Cardiac fibroblast (primary cell): ENCODE measurements around the gene GCNT1.

Experiments
- DNase-seq, 2 donors: peaks; one replicate each; pipeline versions ENCODE4 v3.0.0 to v3.0.0-alpha.2; 2010; ENCODE audit warnings: low read depth in 2 of 2
- H3K4me3 ChIP-seq, 2 donors: replicated peaks in 1 of 2; 1 replicate in 1 of 2; 2 replicates in 1 of 2; pipeline ENCODE4 v1.5.1; 2011; ENCODE audit warnings: low read depth in 2 of 2, low read length in 2 of 2, mild to moderate bottlenecking in 2 of 2, moderate library complexity in 1 of 2
- TF ChIP-seq, protein P1 (sequence below): IDR thresholded peaks from one replicate; pipeline ENCODE4 v1.5.1; 2011; ENCODE audit warnings: low read depth, mild to moderate bottlenecking, low read length, inconsistent platforms

The GCNT1 gene

DNA sequence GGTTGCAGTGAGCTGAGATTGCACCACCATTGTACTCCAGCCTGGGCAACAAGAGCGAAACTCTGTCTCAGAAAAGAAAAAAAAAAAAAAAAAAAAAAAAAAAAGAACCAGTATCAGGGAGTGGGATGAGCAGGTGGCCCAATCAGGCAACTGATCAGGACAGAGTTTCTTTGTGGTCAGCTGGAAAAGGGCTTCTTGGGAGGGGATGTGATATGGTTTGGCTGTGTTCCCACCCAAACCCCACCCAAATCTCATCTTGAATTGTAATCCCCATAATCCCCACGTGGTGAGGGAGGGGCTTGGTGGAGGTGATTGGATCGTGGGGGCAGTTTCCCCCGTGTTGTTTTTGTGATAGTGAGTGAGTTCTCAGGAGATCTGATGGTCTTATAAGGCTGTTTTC lies 4.7 kb upstream of the GCNT1 start:
- no peak overlapping the region for H3K4me3 ChIP-seq
- TF ChIP-seq, protein P1, sequence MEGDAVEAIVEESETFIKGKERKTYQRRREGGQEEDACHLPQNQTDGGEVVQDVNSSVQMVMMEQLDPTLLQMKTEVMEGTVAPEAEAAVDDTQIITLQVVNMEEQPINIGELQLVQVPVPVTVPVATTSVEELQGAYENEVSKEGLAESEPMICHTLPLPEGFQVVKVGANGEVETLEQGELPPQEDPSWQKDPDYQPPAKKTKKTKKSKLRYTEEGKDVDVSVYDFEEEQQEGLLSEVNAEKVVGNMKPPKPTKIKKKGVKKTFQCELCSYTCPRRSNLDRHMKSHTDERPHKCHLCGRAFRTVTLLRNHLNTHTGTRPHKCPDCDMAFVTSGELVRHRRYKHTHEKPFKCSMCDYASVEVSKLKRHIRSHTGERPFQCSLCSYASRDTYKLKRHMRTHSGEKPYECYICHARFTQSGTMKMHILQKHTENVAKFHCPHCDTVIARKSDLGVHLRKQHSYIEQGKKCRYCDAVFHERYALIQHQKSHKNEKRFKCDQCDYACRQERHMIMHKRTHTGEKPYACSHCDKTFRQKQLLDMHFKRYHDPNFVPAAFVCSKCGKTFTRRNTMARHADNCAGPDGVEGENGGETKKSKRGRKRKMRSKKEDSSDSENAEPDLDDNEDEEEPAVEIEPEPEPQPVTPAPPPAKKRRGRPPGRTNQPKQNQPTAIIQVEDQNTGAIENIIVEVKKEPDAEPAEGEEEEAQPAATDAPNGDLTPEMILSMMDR = no peak
- no peak for DNase-seq

DNA sequence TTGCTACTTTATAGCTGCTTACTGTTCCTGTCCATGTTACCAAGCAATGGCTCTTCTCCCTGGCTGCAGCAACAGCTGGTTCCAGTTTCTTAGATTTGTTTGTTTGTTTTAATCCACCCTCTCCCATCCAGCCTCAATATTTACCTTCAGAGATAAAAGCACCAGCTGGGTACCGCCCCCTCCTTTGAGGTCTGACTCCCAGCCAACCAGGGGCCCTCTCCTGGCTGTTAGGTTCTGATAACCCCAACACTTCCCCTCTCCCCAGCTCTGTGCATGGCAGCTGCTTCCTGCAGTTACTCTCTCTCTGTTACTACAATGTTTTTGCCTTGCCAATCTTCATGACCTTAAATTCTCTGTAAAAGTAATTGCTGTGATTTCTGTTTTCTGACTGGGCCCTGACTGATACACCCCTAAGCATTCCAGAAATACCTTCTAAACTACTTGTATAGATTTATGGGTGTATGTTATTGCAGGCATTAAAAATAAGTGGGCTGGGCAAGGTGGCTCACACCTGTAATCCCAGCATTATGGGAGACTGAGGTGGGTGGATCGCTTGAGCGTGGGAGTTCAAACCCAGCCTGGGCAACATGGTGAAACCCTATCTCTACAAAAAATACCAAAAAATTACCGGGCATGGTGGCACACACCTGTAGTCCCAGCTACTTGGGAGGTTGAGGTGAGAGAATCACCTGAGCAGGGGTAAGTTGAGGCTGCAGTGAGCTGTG lies 2.6 kb upstream of the GCNT1 start:
- peak; percentile 28 to 56 for DNase-seq
- H3K4me3 ChIP-seq = no peak overlapping the region
- TF ChIP-seq, protein P1 = no peak

DNA sequence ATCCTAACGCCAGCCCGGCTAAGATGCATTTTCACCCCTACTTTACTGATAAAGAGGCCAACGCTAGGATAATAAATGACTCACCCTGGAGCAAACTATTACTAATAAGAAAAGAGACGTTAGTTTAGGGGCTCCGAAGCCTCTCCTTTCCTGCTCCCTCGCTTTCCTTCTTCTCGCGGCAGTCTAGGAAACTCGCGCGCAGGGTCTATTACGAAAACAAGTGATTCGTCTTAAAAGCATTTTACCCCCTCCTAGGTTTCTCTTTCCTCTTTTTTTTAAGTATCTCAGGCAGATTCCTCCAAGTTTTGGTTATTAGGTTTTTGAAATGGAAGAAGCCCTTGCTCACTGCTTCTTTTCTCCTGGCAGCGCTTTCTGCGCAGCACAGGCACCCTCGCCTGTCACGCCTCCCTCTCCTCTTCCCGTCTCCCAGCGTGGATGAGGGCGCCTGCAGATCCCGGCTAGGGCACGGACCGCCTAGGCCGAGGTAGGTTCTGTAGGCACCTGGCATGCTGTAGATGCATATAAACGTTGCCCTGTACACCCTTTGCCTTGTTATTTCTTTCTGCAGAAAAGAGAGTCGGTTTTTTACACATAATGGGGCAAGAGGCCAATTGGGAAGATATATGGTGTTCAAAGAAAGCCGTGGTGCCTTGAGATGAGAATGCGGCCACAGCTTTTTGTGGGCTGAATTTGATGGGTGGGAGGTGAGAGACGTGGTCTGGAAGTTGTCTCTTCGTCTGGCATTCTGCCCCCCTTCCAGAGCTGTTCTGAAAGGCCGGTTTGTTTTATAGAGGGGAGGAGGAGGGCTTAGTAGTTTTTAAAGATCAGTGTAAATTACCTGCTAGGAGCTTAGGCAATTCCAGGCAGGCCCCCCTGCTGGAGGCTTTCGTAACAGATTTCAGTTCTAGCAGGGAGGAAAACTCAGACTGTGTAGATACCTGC lies 983 bp downstream of the GCNT1 start:
- DNase-seq = peak; percentile 57 to 79
- TF ChIP-seq, protein P1 = peak; percentile 51
- H3K4me3 ChIP-seq = peak overlapping the region; percentile 95 to 97

DNA sequence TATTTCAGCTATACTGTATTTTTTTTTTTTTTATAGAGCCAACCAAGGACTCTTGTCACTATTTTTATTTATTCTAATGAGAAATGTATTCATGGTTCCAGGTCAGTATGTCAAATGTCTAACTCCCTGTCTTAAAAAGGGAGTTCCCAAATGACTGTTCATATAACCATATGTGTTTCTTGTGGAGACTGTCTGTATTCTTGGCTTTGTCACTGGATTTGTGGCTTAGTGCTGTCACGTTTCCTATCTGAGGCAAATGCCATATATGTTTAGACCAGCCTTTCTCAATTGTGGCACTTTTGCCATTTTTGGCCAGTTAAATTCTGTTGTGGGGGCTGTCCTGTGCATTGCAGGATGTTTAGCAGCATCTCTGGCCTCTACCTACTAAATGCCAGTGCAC lies 3.1 kb downstream of the GCNT1 start:
- H3K4me3 ChIP-seq = no peak overlapping the region
- TF ChIP-seq, protein P1 = no peak
- no peak for DNase-seq

DNA sequence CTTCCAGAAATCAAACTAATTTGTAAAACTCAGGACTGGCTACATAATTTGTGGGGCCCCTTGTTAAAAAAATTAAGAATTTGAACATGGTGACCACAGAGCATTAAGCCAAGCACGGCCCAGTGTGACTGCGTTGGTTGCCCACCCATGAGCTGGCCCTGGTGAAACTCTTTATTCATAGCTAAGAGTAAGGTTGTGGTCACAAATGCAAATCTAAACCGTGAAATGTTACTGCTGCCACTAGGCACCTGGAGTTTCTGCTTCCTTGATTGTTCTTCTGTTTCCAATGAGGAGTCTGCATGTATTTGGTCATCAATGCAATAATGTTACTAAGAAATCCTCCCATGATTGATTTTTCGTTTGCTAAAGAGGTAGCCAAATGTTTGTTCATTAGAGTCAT lies 4.2 kb downstream of the GCNT1 start:
- no peak overlapping the region for H3K4me3 ChIP-seq
- no peak for DNase-seq
- TF ChIP-seq, protein P1 = no peak

DNA sequence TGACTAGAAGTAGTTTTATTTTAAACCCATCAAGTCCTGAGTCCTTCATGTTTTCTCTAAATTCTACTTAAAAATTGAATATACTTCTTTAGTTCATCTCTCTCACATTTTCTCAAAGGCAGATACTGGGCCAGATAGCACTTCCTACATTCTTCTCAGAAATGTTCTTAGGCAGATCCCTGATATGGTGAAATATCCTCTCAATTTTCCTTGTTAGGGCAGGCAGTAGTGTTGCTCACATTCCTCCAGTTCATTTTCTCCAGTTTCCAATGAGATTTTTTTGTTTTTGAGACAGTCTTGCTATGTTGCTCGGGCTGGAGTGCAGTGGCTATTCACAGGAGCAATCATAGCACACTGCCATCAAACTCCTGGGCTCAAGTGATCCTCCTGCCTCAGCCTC lies 5.7 kb downstream of the GCNT1 start:
- TF ChIP-seq, protein P1 = no peak
- DNase-seq = peak in 1 of 2 donors; percentile 51
- no peak overlapping the region for H3K4me3 ChIP-seq
